NCI-H748 (cell line): ENCODE data around the gene SCARB1.

Experiments
- DNase-seq: peaks from one replicate; lab custom pipeline; 2025; ENCODE audit not compliant: unreplicated experiment; lab: John Stamatoyannopoulos, UW

SCARB1 gene

DNA sequence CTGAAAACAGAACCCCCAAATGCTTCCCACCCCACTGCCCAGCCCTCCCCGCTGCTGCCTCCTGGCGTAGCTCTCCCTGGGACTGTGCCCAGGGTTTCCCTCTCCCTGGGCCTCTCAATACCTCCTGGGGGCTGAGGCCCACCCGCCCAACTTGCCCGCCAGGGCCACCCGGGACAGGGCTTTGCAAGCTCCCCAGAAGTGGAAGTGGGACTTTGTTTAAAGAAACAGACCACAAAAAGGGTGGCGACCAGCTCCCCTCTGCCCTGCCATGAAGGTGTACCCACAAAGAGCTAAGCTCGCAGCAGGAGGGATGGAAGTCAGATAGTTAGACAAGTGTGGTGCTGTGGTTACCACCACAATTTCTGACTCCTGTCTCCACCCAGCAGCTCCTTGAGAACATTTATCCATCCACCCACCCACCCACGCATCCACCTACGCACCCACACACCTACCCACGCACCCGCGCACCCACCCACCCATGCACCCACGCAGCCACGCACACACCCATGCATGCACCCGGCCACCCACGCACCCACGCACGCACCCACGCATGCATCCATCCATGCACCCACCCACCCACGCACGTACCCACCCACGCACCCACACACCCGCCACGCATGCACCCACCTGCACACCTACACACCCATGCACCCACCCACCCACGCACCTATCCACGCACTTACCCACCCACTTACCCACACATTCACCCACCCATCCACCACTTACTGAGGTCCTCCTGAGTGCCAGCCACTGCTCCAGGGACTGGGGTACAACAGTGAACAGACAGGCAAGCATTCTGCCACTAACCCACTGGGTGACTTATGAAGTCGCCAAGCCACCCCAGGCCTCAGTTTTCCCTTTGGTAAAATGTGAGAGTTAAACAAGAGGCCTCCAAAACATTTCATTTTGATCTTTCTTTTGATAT lies 127.3 kb downstream of the SCARB1 start:
- DNase-seq, result no peak

- peak; percentile 29 for DNase-seq
These were observed 129.4 kb downstream of the SCARB1 start for GRCh38 chr12:124734224-124734788.

GRCh38 chr12:124733086-124733485 lies 130.6 kb downstream of the SCARB1 start:
- no peak for DNase-seq

- no peak for DNase-seq
These were observed 131.2 kb downstream of the SCARB1 start for GRCh38 chr12:124732275-124733075.

DNA sequence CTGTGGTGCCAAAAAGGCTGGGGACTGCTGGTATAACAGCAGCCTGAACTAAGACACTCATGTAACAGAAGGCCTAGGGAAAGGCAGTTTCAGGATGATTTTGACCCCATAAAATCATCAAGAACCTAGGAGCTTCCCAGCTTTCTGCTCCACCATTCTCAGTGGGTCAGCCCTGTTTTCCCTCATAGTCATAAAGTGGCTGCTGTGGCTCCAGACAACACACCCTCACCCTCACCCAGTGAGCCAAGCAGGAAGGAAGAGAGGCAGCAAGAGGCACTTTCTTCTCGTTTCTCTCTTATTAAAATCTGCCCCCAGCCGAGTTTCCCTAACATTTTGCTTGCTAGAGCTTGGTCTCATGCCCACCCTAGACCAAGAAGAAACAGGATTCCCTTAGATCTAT lies 131.8 kb downstream of the SCARB1 start:
- DNase-seq, result no peak

- peak; percentile 52 for DNase-seq
These were observed 133.2 kb downstream of the SCARB1 start for GRCh38 chr12:124730455-124730932.

DNA sequence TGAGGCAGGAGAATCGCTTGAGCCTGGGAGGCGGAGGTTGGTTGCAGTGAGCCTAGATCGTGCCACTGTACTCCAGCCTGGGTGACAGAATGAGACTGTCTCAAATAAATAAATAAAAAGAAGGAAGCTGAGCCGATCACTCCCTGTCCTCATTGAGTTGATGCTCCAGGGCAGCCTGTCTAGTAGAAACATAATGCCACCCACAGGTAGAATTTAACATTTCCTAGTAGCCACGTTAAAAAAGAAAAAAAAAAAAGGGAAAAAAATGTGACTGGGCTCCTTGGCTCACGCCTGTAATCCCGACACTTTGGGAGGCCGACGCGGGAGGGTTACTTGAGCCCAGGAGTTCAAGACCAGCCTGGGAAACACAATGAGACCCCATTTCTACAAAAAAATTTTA lies 135.7 kb downstream of the SCARB1 start:
- DNase-seq, result no peak

DNA sequence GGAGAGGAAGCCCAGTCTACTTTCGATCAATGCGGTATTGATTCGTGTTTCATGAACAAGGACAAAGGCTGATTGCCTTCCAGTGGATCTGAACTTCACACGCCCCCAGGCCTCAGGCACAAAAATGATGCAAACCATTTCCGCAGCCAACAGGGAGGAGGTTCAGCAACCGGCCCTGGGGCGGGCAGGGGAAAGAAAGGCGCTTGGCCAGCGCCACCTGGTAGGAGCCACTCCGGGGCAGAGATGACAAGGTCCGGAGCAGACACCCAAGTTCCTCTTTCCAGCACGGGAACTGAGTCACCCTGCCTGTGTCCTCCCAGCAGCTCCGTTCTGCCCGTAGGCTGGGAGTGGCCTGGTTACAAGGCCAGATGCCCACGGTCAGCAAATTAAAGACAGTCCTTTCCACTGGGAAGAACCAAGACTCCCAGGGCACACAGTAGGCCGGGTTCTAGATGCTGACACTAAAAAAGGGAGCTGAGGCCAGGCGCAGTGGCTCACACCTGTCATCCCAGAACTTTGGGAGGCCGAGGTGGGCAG lies 136.3 kb downstream of the SCARB1 start:
- DNase-seq, result no peak
